SIG-M5 treated with dmso at 0.1 percent for 504 hours (cell line): ENCODE measurements around the gene DPP10.
"Not testable (repeated sequence)": the region's sequence is repeated elsewhere in the genome, so short reads cannot be mapped to it uniquely, and the experiment has no call there.

Source experiments
- DNase-seq: peaks from one replicate; lab custom pipeline; 2025; ENCODE audit not compliant: unreplicated experiment; lab: John Stamatoyannopoulos, UW

Gene DPP10

DNA sequence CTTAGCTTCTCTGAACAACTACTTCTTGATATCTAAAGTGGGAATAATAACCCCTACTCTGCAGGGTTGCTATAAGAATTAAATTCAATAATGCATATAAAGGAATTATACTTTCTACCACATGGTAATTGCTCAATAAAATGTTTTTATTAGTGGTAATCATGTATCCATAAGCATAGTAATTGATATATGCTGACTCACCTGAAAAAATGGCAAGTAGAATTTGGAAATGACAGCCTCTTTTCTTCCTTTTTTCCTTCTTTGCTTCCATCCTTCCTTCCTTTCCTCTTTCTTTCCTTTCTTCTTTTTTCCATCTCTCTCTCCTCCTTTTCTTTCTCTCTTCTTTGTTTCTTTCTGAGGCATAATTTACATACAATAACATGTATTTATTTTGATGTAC lies 65.3 kb downstream of the DPP10 start:
- DNase-seq, result no peak

DNA sequence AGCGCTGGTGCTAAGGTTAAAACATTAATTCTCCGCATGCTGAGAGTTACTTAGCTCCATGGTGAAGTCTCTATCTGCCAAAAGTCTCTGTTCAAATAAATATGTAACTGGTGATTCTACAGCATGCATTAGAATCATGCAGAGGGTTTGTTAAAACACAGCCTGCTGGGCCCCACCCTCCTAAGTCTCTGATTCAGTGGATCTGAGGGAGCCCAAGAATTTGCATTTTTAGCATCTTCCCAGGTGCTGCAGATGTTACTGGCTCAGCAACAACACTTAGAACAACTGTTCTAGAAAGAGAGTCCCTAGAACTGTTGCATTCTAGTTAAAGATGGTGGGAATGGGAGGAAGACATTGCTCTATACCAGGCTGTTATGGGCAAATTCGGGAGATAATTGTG lies 73.4 kb downstream of the DPP10 start:
- no peak for DNase-seq

DNA sequence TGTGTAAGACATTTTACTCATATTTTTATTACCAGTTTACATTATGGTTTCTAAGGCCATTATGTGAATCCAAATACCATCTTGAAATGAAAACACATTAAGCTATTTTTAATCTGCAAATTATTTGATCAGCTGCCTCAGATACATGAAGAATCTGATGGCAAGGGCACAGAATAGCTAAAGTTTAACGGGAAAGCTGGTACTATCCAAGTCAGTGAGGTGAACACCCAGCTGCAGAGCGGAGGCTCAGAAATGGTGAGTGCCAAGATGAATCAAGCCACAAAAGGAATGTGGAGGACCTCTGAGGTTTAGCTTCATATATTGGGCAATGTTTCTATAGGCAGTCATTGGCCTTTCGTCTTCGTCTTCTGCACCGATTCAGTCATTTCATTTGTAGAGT lies 75.1 kb downstream of the DPP10 start:
- DNase-seq, result no peak

DNA sequence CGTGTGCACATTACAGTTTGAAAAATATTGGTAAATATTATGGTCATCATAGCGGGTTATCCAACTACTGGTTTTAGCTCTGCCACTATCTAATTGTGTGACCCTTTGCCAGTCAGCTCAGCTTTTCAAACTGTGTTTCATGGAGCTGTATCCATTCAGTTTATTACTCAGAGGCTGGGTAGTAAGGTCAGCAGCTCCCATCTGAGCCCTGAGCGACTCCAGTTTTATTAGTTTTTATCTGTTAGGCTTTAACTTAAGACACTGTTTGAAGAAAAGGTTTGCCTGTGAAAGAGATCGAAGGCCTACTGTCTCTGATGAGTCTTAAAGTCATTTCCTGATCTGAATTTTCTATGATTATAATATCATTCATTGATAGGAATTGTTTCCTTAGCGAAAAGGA lies 76.3 kb downstream of the DPP10 start:
- no peak for DNase-seq

DNA sequence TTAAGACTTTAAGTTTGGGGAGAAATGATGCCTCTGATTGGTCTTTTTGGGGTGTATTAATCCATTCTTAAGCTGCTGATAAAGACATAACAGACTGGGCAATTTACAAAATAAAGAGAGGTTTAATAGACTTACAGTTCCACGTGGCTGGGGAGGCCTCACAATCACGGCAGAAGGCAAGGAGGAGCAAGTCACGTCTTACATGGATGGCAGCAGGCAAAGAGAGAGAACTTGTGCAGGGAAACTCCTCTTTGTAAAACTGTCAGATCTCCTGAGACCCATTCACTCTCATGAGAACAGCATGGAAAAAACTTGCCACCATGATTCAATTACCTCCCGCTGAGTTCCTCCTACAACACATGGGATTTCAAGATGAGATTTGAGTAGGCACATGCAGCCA lies 80.2 kb downstream of the DPP10 start:
- not testable (repeated sequence) for DNase-seq

DNA sequence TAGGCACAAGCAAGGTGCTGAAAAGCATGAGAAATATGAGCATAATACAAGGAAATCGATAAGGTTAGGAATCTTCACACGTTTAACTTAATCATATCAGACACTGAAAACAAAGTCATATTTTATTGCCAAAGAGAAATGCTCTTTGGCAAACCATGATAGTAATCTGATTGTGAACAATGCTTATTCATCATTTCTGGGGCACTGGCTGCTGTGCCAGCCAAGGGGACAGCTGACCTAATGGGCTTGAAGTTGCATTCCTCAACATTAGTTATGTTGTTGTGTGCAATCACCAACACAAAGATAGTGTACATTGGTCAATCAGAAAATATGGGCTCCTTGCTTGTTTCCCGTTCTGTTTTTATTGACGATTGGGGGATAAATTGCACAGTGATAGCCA lies 83.5 kb downstream of the DPP10 start:
- no peak for DNase-seq

DNA sequence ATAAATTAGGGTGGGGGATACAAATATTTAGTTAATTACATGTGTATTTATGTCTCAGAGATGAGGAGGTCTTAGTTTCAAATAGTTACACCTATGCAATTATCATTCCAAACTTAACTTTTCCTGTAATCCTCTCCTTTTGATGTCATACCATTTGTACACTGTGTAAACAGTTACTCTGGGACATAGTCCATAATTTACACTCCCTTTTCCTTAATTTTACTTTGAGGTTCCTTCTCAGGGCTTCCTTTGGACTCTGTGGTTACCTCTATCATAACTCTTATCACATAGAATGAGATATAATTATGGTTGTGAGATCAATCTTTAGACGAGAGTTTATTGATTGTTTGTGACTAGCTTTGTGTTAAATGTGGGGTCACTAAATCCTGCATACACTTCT lies 84.4 kb downstream of the DPP10 start:
- DNase-seq, result no peak

DNA sequence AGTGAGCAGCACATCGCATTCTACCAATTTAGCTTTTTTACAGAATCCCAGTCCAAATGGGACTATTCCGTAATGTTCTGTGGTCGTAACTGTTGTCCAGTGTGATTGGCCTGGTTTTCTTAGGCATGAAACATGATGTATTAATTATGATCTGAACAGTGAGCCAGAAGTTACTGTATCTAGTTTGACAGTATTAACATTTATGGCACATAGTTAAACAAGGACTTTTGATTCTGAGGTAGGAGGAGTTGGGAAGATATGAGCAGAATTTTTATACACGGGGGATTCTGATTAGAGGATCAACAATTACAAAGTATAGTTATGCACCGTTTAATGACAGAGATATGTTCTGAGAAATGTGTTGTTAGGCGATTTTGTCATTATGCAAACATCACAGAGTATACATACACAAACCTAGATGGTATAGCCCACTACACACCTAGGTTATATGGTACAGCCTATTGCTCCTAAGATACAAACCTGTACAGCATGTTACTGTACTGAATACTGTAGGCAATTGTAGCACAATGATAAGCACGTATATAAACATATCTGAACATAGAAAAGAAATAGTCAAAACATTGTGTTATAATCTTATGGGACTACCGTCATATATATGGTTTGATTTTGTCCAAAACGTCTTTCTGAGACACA lies 85.0 kb downstream of the DPP10 start:
- DNase-seq, result no peak

DNA sequence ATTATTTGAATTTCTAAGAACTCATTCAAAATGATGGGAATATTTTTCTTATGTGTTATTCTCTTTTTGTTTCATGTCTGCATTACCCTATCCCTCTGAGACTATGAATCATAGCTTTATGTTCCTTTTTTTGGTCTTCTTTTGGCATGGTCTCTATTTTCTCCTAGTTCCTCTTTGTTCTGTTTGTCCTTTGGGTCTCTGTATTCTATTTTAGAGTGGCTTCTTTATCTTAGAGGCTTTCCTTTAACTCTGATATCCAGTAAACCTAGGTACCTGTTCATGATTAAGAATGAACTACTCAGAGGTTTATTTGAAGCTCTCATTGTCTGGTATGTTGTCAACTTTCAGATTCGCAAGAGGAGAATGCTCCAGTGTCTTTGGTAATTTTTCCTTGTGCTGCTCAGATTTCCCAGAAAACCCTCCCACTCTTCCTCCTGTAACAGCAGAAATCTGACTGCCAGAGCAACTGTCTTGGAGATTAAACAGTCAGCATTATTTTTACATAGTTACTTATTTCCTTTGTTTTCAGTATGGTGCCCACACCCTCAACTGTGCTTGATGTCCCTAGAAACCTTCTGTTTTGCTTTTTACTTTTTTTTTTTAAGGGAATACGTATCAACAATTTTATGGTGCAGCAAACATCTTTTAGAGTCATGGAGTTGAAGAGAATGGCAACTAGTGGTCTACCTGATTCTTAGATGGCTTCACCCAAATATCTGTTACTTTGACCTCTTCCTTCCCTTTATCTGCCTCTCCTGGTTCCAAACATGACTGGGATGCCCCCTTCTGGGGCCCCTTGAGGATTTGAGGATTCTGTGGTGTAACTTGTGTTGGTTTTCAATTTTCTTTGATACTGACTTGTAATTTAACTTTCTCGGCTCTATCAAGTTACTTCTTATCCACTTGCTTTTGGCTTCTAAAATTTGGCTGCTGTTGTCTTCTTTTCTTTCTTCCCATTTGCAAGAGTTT lies 92.0 kb downstream of the DPP10 start:
- peak; percentile 41 for DNase-seq

DNA sequence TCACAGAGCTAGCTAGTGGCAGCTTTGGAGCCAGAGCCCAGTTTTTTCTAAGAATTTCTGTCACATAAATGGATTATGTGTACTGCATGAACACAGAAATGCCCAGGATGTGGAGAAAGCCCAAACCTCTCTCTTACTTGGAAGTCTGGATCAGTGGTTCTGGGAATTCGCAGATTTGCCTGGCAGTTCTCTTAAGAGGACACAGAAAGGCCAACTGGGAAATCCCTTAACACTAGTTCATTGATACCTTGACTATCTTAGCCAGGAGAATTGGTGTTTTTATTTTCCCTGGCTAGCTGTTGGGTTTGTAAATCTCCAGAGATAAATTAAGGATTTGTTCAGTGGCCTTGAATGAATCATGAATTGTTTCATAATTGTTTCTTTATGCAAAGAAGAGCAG lies 95.3 kb downstream of the DPP10 start:
- no peak for DNase-seq

DNA sequence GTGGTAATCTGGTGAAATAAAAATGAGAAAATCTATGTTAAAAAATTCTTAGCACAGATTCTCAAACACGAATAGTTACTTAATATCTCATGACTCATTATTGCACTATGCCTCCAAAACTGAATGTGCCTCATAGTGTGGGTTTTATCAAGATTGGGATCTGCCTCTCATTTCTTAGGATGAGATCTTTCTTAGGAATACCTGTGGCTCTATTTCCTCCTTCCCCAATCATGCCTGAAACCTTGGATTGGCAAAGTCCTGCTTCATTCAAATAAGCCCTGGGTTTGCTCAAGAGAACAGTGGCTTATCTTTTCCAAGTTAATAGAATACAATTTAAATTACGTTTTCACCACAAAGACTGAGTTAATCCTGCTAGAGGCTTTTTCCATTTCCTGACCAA lies 100.3 kb downstream of the DPP10 start:
- no peak for DNase-seq

DNA sequence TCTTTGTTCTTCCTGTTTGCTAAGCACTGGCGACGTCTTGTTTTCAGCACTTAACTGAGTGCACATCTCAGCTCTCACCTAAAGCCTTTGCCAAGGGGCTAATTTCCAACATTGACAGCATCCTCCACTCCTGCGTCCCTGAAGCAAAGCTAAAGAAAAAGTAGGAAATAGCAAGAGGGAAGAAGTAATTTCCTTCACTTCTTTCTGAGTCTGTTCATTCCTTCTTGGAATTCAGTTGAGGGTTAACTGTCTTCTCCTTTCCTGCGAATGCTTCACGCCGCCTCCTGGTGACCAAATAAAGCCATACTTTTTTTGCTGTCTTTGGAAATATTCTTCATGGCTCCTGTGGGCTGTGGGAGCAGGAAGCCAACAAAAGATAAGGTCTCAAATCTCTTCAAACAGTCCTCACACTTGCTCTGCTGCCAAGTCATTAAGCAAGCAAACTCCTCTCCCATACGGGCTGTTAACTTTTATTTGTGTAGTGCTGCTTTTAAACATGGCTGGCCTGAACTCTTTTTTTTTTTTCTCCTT lies 100.9 kb downstream of the DPP10 start:
- DNase-seq, result no peak

DNA sequence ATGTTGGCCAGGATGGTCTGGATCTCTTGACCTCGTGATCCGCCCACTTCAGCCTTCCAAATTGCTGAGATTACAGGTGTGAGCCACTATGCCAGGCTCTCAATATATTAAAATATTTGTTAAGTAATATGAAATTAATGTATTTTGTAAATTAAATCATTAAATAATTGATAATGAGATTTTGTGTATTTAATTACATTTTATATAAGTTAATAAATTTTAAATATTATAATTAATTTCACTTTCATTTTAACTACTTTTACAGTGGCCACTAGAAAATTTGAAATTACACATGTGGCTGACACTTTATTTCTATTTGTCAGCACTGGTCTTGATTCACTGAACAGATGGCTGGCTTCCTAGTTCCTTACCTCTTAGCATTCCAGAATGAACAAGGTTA lies 102.6 kb downstream of the DPP10 start:
- no peak for DNase-seq

DNA sequence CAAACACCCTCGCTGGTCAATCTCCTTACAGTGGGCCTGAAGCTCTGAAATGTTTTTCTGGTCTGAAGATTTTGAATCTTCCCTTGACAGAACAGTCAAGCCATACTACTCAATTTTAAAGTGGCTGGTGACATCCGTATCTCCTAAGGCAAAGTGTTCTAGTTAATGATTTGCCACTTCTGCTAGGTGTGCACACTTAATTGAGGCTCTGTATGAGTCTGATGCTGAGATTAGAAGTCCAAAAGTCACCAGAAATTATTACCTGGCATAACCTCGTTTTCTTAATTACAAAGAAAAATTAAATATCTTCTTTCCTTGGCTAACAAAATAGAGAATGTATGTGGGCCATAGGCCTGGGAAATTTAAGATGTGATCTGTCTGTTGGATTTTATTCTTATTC lies 104.1 kb downstream of the DPP10 start:
- no peak for DNase-seq

DNA sequence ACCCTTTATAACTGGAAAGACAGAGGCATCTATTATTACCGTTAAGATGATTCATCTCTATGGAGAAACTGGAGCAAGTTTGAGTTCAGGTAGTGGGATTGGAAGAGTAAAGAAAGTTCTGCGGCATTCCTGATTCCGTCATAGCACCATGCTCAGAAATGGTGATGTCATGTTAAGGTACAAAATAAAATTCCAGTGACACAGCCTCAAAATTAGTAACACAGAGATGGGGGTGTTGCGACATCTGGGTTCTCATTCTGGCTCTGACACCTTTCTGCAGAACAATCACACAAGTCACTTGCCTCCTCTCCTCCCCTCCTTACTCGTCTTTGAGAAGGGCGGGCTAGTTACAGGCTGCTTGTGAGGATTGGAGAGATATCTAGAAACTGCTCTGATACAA lies 105.7 kb downstream of the DPP10 start:
- DNase-seq, result no peak

DNA sequence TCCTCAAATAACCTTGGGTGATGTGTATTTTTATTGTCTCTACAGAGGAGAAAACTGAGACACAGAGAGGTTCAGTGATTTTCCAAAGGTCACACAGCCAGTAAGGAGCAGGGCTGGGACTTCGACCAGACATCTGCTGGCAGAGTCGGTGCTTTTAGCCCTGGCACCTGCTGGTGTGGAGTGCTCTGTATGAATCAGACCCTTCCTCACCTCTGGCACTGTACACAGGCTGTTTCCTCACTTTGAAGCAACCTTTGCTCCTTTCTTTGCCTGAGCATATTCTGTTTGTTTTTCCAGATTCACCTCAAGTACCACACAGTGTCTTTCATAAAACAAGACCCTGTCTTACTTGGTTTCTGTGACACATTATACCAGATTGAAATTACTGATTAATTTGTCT lies 107.9 kb downstream of the DPP10 start:
- no peak for DNase-seq

DNA sequence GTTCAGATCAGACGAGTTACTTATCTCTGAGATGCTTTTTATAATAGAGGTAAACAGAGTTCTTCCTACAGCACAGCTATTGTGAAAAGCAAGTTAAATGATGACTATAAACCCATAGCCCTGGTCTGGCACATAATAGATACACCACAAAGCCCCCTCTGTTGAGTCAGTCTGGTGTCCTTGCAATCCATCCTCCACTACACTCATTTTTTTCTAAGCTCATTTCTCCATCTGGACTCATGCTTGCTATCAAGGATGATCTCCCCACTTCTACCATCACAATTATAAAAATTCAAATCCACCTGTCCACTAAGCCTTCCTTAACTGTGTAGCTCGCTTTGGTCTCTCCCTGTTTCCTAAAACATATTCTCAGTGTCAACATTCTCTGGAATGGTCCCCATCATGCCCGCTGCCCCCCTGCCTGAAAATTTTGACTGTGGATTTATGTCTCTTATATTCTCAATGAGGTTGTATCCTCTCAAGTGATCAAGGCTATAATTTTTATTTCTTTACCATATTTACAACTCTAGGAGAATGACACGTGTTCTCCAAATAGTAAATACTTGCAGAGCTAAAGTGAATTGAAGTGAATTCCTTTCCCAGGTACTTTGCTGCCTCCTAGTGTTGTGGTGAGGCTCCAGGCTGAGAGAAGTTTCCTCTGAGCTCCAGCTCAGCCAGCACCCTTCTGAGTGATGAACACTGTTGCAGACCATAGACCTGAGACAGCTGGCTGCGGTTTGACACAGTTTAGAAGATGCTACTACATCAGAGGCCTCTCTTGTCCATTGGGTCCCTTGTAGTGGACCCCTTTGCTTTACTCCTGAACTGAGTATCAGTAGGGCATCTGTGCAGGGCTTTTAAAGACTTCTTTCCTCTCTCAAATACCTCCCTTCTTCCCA lies 108.7 kb downstream of the DPP10 start:
- peak; percentile 49 for DNase-seq

DNA sequence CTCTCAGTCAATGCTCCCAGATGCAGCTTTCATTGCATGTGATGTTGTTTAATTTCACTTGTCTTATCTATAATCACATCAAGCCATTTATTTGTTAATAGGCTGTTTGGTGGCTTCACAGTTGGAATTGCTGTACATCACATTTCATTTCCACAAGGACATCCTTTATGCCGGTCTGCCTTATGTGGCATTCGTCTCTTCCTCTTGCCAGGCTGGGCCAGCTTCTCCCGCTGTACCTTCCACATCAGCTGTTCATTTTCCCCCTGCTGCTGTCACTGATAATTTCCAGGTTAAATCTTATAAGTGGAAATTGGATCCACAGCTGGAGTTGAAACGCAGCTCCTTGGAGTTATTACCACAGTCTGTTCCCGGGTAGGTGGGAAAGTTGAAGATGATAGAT lies 110.6 kb downstream of the DPP10 start:
- DNase-seq, result no peak

DNA sequence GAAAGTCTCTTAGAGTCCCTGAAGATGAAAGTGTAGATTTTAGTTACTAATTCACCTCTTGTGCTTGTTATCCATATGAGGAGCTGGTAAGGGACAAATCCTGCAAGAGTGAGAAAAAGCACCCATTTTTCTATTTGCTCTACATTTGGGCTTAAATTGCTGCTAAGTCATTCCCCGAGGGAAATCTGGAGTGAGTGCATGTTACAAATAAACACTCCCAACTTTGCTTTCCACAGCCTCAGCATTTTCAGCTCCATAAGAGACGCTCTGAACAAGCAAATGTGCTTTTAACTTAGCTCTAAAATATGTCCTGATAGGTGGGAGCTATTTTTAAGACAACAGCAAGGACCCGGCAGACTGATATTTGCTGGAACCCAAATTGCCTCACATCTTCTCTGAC lies 126.7 kb downstream of the DPP10 start:
- DNase-seq, result no peak

DNA sequence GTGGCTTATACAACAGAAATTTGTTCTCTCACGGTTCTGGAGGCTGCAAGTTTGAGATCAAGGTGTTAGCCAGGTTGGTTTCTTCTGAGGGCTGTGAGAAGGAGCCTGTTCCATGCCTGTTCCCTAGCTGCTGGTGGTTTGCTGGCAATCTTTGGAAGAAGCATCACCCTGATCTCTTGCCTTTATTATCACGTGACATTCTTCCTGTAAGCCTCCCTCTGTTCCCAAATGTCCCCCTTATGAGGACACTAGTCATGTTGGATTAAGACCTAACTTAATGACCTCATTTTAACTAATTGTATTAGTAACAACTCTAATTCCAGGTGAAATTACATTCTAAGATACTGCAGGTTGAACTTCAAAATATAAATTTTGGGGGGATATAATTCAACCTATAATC lies 135.2 kb downstream of the DPP10 start:
- no peak for DNase-seq

DNA sequence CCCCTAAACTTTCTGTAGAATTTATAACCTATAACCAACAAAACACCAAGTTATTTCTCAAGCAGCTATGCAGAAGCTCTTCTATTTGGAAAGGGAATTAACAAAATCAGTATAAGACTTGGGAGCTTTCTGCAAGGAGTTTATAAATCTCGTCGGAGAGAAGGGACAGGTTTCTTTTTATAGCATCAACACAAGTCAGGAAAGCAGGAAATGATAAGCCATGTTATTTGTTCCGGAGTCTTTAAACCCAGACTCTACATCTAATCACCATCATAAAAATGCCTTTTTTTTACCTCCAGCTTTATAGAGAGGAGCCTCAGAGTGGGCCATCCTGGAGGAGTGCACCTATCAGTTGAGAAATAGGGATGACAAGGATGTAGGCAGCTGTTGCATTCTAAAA lies 137.1 kb downstream of the DPP10 start:
- DNase-seq, result no peak
